ENCODE measurements around the gene CAMTA1. TPM values are rescaled to one million over a fixed set of nuclear protein-coding genes. Genes with fewer than 3 reads are reported as not detected.

Gene CAMTA1
- total RNA-seq, 1 donor from 2014 or later: 62.9 TPM

- Histone ChIP-seq H3K36me3 (no peaks in the 10 kb centered on the region), H3K4me3 (no peak overlapping the region), H3K27ac (no peak overlapping the region), H3K27me3 (no peaks in the 10 kb centered on the region), H3K4me1 (no peaks in the 10 kb centered on the region), H3K9me3 (no peaks in the 10 kb centered on the region)
- TF ChIP-seq POLR2A (IDR thresholded peaks at IDR 0.05): no peak
- TF ChIP-seq CTCF (IDR thresholded peaks at IDR 0.05): no peak
- TF ChIP-seq POLR2AphosphoS5 (IDR thresholded peaks at IDR 0.05; ENCODE audit: insufficient read depth in 1 of 2, low read depth in 1 of 2): no peak
- DNase-seq (ENCODE audit: extremely low spot score in 2 of 2): no peak
- intact Hi-C loops (cut with DNase I): no loop called here
Measured at GRCh38 chr1:7221826-7222694, 436.8 kb downstream of the CAMTA1 start.

DNA sequence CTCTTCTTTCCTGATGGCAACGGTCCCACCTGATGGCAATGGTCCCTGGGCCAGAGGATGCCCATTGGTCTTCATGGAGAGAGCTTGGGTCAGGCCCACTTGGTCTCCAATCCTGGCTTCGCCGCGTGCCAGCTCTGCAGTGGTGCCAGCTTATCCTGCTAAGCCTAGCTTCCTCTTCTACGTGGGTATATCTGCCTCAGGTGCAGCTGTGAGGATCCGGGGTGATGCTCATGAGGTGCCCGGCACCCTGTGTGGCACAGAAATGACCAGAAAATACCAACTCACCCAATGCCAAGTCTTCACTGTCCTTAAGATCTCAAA, 437.4 kb downstream of the CAMTA1 start:
- TF ChIP-seq CTCF (IDR thresholded peaks at IDR 0.05): no peak
- no peak for TF ChIP-seq POLR2A (IDR thresholded peaks at IDR 0.05)
- TF ChIP-seq POLR2AphosphoS5 (IDR thresholded peaks at IDR 0.05; ENCODE audit: insufficient read depth in 1 of 2, low read depth in 1 of 2): no peak

DNA sequence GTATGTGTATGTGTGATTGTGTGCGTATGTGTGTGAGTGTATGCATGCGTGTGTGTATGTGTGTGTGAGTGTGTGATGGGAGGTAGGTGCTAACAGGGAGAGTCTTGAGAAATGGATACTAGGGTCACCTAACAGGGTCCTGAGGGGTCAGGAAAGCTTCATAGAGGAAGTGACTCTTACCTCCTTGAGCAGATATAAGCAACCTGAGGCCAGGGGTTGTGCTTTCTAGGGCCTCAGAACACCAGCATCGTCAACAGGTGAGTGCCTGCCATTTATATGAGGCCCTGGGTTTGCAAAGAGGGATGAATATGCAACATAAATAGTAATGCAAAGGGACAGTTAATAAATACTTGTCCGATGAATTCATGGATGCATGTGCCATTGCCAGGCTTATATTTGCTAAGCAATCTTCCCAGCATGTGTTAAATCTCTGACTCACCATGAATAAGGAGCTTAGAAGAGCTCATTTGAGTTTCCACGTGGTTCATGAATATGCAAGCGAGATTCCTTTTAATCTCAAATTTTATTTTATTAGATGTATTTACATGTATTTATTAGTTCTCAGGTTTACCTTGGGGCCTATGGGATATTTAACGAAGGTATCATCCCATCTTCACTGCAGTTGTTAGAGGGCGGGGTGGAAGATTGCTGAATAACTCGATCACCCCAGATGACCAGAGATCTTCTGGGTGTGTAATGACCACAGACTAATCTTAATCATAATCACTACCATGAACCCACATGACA, 438.3 kb downstream of the CAMTA1 start:
- no peak for DNase-seq (ENCODE audit: extremely low spot score in 2 of 2)
- no peak overlapping the region for H3K27ac ChIP-seq
- H3K4me1 ChIP-seq: no peaks in the 10 kb centered on the region
- no peak overlapping the region for H3K4me3 ChIP-seq
- H3K36me3 ChIP-seq: no peaks in the 10 kb centered on the region
- TF ChIP-seq POLR2AphosphoS5 (IDR thresholded peaks at IDR 0.05; ENCODE audit: insufficient read depth in 1 of 2, low read depth in 1 of 2) (no peak), CTCF (IDR thresholded peaks at IDR 0.05) (no peak), POLR2A (IDR thresholded peaks at IDR 0.05) (no peak)
- intact Hi-C loops (cut with DNase I): no loop called here
- H3K9me3 ChIP-seq: no peaks in the 10 kb centered on the region
- H3K27me3 ChIP-seq: no peaks in the 10 kb centered on the region

More for the DNA sequence above, 437.4 kb downstream of the CAMTA1 start:
- Histone ChIP-seq H3K27ac (no peak overlapping the region), H3K9me3 (no peaks in the 10 kb centered on the region), H3K36me3 (no peaks in the 10 kb centered on the region), H3K4me1 (no peaks in the 10 kb centered on the region), H3K27me3 (no peaks in the 10 kb centered on the region), H3K4me3 (no peak overlapping the region)
- intact Hi-C loops (cut with DNase I): no loop called here
- no peak for DNase-seq (ENCODE audit: extremely low spot score in 2 of 2)

- no peak for TF ChIP-seq POLR2A (IDR thresholded peaks at IDR 0.05)
- intact Hi-C loops (cut with DNase I): no loop called here
- no peak overlapping the region for H3K4me3 ChIP-seq
- H3K9me3 ChIP-seq: no peaks in the 10 kb centered on the region
- DNase-seq (ENCODE audit: extremely low spot score in 2 of 2): no peak
- no peaks in the 10 kb centered on the region for H3K4me1 ChIP-seq
- H3K27me3 ChIP-seq: no peaks in the 10 kb centered on the region
- no peaks in the 10 kb centered on the region for H3K36me3 ChIP-seq
- no peak overlapping the region for H3K27ac ChIP-seq
Measured at GRCh38 chr1:7224081-7224534, 438.9 kb downstream of the CAMTA1 start.

GRCh38 chr1:7224644-7225043, 439.4 kb downstream of the CAMTA1 start:
- H3K4me1 ChIP-seq: no peaks in the 10 kb centered on the region
- TF ChIP-seq POLR2A (IDR thresholded peaks at IDR 0.05) (no peak), CTCF (IDR thresholded peaks at IDR 0.05) (no peak), POLR2AphosphoS5 (IDR thresholded peaks at IDR 0.05; ENCODE audit: insufficient read depth in 1 of 2, low read depth in 1 of 2) (no peak)
- H3K4me3 ChIP-seq: no peak overlapping the region
- no peaks in the 10 kb centered on the region for H3K27me3 ChIP-seq
- intact Hi-C loops (cut with DNase I): no loop called here
- no peak overlapping the region for H3K27ac ChIP-seq
- DNase-seq (ENCODE audit: extremely low spot score in 2 of 2): no peak
- H3K9me3 ChIP-seq: no peaks in the 10 kb centered on the region
- no peaks in the 10 kb centered on the region for H3K36me3 ChIP-seq
